Activated T-helper 17 cell treated with anti-CD3 and anti-CD28 coated beads, Interleukin-2, amount 50 U/mL, for 72 hours (primary cell): ENCODE measurements around the gene RNF112. TPM values are rescaled to one million over a fixed set of nuclear protein-coding genes. Genes with fewer than 3 reads are reported as not detected.

Experiments
- ATAC-seq: fragments of 150-1000 bp; cut with Tn5 transposase; replicated peaks from 2 replicates; pipeline ENCODE4 v1.10.0; 2021; ENCODE audit warnings: mild to moderate bottlenecking, moderate library complexity
- H3K27ac Mint-ChIP-seq: one replicate; pipeline ENCODE4 v1.8.0; 2022; ENCODE audit warnings: mixed read lengths
- H3K27me3 Mint-ChIP-seq: one replicate; pipeline ENCODE4 v1.8.0; 2022; ENCODE audit warnings: mixed read lengths
- H3K36me3 Mint-ChIP-seq: one replicate; pipeline ENCODE4 v1.8.0; 2022; ENCODE audit warnings: low read depth, mild to moderate bottlenecking, mixed read lengths
- H3K4me1 Mint-ChIP-seq: one replicate; pipeline ENCODE4 v1.8.0; 2022; ENCODE audit warnings: mixed read lengths
- H3K4me3 Mint-ChIP-seq: one replicate; pipeline ENCODE4 v1.8.0; 2022; ENCODE audit warnings: mild to moderate bottlenecking, mixed read lengths
- H3K9me3 Mint-ChIP-seq: one replicate; pipeline ENCODE4 v1.8.0; 2022; ENCODE audit warnings: mixed read lengths
- total RNA-seq, 2 donors: library from RNA; stranded (reverse); gene quantifications; one replicate each; pipeline ENCODE4 v1.2.3, GENCODE V29; 2022

The RNF112 gene
- total RNA-seq, 2 donors from 2014 or later: 0.56 to 3.1 TPM

- no peaks in the 10 kb centered on the region for H3K4me1 Mint-ChIP-seq
- H3K9me3 Mint-ChIP-seq: no peaks in the 10 kb centered on the region
- no peak for ATAC-seq
- peaks cover 54% of the 10 kb centered on the region for H3K36me3 Mint-ChIP-seq
- no peaks in the 10 kb centered on the region for H3K27me3 Mint-ChIP-seq
- H3K27ac Mint-ChIP-seq: no peak overlapping the region
- H3K4me3 Mint-ChIP-seq: no peak overlapping the region
Measured at GRCh38 chr17:19381361-19381740, 29.7 kb upstream of the RNF112 start.

GRCh38 chr17:19381741-19382444 is 29.1 kb upstream of the RNF112 start:
- Mint-ChIP-seq H3K9me3 (no peaks in the 10 kb centered on the region), H3K4me1 (no peaks in the 10 kb centered on the region), H3K27ac (no peak overlapping the region), H3K27me3 (no peaks in the 10 kb centered on the region), H3K4me3 (no peak overlapping the region), H3K36me3 (peaks cover 54% of the 10 kb centered on the region)
- no peak for ATAC-seq

- Mint-ChIP-seq H3K27me3 (no peaks in the 10 kb centered on the region), H3K9me3 (no peaks in the 10 kb centered on the region), H3K4me1 (no peaks in the 10 kb centered on the region), H3K36me3 (peaks cover 49% of the 10 kb centered on the region), H3K27ac (no peak overlapping the region), H3K4me3 (no peak overlapping the region)
- no peak for ATAC-seq
Measured at GRCh38 chr17:19382531-19383444, 28.2 kb upstream of the RNF112 start.

DNA sequence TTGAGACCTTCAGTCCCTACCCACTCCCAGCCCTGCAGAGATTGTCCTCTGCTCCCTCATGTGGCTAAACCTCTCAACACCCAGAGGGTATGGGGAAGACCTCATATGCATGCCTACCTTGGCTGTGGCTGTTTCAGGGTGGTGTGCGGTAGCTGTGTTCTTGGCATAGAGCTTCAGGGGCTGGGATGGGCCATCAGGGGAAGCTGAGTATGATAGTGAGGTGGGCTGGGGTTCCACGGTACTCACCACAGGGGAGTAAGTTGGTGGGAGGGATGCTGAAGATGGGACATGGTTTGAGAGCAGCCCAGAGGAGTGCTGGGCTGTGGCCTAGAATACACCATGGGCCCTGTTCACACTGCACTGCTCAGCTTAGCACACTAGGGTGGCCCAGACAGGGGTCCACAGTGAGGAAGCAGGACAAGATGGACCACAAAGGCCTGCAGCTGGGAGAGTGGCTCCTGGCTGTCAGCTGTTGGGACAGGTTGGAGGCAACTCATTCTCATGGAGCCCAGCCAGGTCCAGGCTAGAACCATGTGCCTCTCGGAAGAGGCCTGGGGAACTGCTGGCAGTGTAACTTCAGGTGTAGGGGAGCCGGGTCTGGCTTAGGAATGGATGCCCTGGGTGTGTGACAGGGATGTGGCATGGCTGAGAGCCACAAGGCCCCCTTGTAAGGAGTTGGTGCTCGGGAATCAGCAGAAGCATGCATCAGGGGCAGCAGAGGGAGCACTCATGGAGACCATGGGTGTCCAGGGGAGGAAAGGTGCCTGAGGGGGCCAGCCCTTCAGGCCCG is 27.2 kb upstream of the RNF112 start:
- ATAC-seq: no peak
- no peaks in the 10 kb centered on the region for H3K4me1 Mint-ChIP-seq
- H3K36me3 Mint-ChIP-seq: peaks cover 44% of the 10 kb centered on the region
- no peaks in the 10 kb centered on the region for H3K9me3 Mint-ChIP-seq
- H3K27me3 Mint-ChIP-seq: no peaks in the 10 kb centered on the region
- H3K27ac Mint-ChIP-seq: peak overlapping the region; percentile 32
- H3K4me3 Mint-ChIP-seq: no peak overlapping the region

DNA sequence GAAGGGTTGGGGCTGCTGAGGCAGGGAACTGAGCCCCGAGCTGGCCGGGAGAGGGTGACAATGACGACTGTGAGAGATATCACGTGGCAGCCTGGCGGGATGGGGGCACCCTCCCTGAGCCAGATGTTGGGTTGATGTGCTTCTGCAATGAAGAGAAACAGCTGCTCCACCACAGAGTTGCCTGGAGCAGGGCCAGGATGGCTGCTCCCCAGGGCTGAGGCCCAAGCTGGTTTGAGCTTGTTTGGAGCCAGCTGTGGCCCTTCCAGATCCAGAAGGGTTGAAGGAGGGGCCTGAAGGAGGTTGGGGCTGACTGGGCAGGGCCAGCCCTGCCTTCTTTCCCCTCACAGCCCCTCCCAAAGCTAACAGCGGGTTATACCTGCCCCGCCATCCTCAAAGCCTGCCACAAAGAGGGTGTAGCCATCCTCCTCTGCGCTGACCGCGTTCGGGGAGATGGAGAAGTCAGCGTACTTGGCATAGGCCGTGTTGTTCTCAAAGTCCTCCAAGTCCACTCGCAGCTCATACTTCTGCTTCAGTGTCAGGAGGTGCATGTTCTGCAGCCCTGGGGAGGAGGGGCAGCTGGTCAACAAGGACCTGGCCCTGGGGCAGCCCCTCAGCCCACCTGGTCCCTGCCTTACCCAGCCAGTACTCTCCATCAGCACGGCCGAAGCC is 26.2 kb upstream of the RNF112 start:
- Mint-ChIP-seq H3K27ac (peak overlapping the region; percentile 32), H3K4me1 (no peaks in the 10 kb centered on the region), H3K27me3 (no peaks in the 10 kb centered on the region), H3K36me3 (peaks cover 35% of the 10 kb centered on the region), H3K9me3 (no peaks in the 10 kb centered on the region), H3K4me3 (no peak overlapping the region)
- no peak for ATAC-seq

- H3K36me3 Mint-ChIP-seq: peaks cover 28% of the 10 kb centered on the region
- no peak for ATAC-seq
- H3K4me1 Mint-ChIP-seq: no peaks in the 10 kb centered on the region
Measured at GRCh38 chr17:19385521-19385983, 25.5 kb upstream of the RNF112 start.

DNA sequence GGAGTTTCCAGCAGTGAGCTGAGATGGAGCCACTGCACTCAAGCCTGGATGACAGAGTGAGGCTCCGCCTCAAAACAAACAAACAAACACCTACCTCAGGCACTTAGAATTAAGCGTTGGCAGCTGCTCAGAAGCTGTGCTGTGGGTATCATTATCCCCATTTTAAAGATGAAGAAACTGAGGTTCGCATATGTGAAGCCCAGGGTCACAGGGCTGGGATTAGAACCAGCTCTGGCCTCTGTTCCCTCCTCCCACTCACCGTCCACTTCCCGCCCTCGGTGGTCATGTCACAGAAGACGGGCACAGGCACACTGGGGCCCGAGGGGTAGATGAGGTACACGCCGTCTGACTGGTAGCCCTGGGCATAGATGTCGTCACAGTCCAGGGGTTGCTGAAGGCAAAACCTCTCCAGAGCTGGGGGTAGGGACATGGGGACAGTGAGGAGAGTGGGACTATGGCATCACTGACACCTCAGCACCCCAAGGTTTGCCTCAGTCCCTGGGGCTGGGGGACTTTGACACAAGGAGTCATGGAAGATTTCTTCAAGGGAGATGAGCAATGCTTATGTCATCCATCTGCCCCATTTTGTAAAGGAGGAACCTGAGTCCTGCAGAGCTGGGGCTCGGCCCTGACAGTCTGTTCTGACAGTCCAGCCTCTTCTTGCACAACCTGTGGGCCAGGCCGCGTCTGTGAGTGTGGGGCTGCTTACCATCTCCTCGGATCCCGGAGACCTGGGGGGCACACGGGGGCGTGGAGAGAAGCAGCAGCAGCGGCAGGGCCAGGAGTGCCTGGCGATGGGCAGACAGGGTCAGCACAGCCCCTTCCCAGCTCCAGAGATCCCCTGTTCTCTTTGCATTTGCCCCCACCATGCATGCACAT is 24.7 kb upstream of the RNF112 start:
- Mint-ChIP-seq H3K4me3 (no peak overlapping the region), H3K36me3 (peaks cover 21% of the 10 kb centered on the region), H3K4me1 (no peaks in the 10 kb centered on the region), H3K27me3 (no peaks in the 10 kb centered on the region), H3K27ac (no peak overlapping the region), H3K9me3 (no peaks in the 10 kb centered on the region)
- ATAC-seq: peak; percentile 71

More at GRCh38 chr17:19385521-19385983, 25.5 kb upstream of the RNF112 start:
- H3K27ac Mint-ChIP-seq: no peak overlapping the region
- no peak overlapping the region for H3K4me3 Mint-ChIP-seq
- H3K9me3 Mint-ChIP-seq: no peaks in the 10 kb centered on the region
- no peaks in the 10 kb centered on the region for H3K27me3 Mint-ChIP-seq

GRCh38 chr17:19386974-19387920 is 23.8 kb upstream of the RNF112 start, which contains the start of gene MFAP4:
Gene MFAP4, minus strand, starts transcription at chr17:19387190. Its CDS starts 35 bp downstream, at chr17:19387155.
- Mint-ChIP-seq H3K4me3 (no peak within 1 kb of the TSS), H3K9me3 (no peaks in the 10 kb centered on the region), H3K4me1 (no peaks in the 10 kb centered on the region), H3K27me3 (no peaks in the 10 kb centered on the region), H3K27ac (peak within 1 kb of the TSS; percentile 3), H3K36me3 (peaks cover 17% of the 10 kb centered on the region)
- no peak for ATAC-seq

DNA sequence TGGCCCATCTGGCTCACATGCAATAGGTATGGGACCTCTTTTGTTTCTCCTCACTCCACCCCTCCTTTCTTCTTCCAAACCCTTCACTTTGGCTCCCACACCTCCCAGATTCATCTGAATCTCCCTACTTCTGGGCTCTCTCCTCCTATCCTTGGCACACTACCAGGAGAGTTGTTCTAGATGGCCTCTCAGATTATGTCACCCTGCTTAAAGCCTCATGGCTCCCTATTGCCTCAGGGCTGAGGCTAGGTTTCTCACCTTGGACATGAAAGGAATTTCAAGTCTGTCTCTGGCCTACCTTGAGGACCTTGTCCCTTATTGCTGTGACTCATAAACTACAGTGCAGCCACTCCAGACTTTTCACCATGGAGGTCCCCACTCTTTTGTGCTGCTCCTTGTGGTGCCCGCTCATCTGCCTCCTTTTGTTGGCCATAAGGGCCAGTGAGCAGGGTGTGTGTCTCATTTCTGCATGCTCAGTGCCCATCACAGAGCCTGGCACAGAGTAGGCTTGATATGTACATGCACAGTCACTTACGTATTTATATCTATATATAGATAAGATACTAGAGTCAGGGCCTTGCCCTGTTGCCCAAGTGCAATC is 23.0 kb upstream of the RNF112 start:
- H3K36me3 Mint-ChIP-seq: peaks cover 15% of the 10 kb centered on the region
- H3K4me3 Mint-ChIP-seq: no peak overlapping the region
- no peaks in the 10 kb centered on the region for H3K9me3 Mint-ChIP-seq
- no peaks in the 10 kb centered on the region for H3K4me1 Mint-ChIP-seq
- ATAC-seq: no peak
- H3K27me3 Mint-ChIP-seq: no peaks in the 10 kb centered on the region
- peak overlapping the region; percentile 3 for H3K27ac Mint-ChIP-seq

DNA sequence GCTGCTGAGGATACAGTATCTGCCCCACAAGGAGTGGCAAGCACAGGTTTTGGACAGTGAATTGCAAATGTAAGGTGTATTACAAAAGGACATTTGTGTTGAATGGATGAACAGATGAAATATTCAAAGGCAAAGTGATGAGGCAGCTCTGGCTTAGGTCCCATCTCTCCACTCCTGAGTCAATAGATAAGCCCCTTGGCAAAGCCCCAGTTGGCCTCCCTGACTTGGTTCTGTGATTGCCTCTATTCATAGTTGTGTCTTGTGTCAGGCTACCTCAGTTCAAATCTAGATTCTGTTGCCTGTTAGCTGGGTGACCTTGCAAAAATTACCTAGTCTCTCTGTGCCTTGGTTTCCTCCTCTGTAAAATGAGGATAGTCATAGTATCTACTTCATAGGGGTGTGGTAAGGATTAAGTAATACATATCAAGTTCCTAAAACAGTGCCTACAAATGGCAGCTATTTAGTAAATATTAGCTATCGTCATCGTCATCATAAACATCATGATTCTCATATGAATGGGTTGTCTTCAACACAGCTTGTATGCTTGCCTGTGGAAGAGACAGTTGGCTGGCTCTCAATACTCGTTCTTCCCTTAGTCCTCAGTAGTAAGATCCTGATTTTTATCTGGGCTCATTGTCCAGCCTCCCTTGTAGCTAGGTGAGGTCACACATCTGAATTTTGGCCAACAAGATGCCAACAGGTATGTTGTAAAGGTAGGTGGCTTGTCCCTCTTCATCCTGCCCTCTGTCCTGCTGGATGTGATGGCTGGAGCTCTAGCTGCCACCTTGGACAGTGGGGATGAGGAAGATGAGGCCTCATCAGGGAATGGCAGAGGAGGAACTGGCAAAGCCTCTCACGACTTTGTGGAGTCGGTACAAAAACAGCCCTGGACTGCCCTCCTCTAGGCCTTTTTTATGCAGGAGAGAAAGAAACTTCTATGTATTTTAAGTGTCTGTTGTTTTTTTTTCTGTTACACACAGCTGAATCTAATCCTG is 21.9 kb upstream of the RNF112 start:
- Mint-ChIP-seq H3K4me3 (no peak overlapping the region), H3K36me3 (peaks cover 6% of the 10 kb centered on the region), H3K9me3 (no peaks in the 10 kb centered on the region), H3K4me1 (no peaks in the 10 kb centered on the region), H3K27me3 (no peaks in the 10 kb centered on the region), H3K27ac (no peak overlapping the region)
- no peak for ATAC-seq

GRCh38 chr17:19390951-19391350 is 20.1 kb upstream of the RNF112 start:
- Mint-ChIP-seq H3K9me3 (no peaks in the 10 kb centered on the region), H3K27me3 (no peaks in the 10 kb centered on the region), H3K4me1 (no peaks in the 10 kb centered on the region), H3K27ac (no peak overlapping the region), H3K4me3 (no peak overlapping the region), H3K36me3 (no peaks in the 10 kb centered on the region)
- no peak for ATAC-seq
